HG03520 (cell line): ENCODE results near the gene DVL1.

Source experiments
- ATAC-seq: cut with Tn5 transposase; IDR thresholded peaks from one replicate; pipeline ENCODE4 v1.9.1; 2021; ENCODE audit warnings: mild to moderate bottlenecking, moderate library complexity; ENCODE audit not compliant: unreplicated experiment

The DVL1 gene

GRCh38 chr1:1299686-1300351 is 49.4 kb downstream of the DVL1 start:
- ATAC-seq: no peak

GRCh38 chr1:1298861-1299685 is 50.1 kb downstream of the DVL1 start:
- no peak for ATAC-seq

- no peak for ATAC-seq
Measured at GRCh38 chr1:1297802-1298424, 51.3 kb downstream of the DVL1 start.

- no peak for ATAC-seq
Measured at GRCh38 chr1:1296070-1297061, 52.9 kb downstream of the DVL1 start.

- ATAC-seq: no peak
Measured at GRCh38 chr1:1295154-1295923, 53.9 kb downstream of the DVL1 start.

- no peak for ATAC-seq
Measured at GRCh38 chr1:1294250-1294890, 54.8 kb downstream of the DVL1 start.

- ATAC-seq: no peak
Measured at GRCh38 chr1:1293263-1294249, 55.7 kb downstream of the DVL1 start.

GRCh38 chr1:1292851-1293250 is 56.4 kb downstream of the DVL1 start:
- no peak for ATAC-seq

- no peak for ATAC-seq
Measured at GRCh38 chr1:1292442-1292779, 56.8 kb downstream of the DVL1 start.

GRCh38 chr1:1291548-1292441 is 57.4 kb downstream of the DVL1 start:
- no peak for ATAC-seq

- no peak for ATAC-seq
Measured at GRCh38 chr1:1291023-1291528, 58.1 kb downstream of the DVL1 start.

GRCh38 chr1:1290238-1290731 is 58.9 kb downstream of the DVL1 start:
- ATAC-seq: no peak

GRCh38 chr1:1287288-1288110 is 61.7 kb downstream of the DVL1 start:
- no peak for ATAC-seq

GRCh38 chr1:1286313-1287261 is 62.6 kb downstream of the DVL1 start:
- no peak for ATAC-seq
